OCI-LY1 (cell line): ENCODE measurements around the gene ADGRD2.

Experiments
- H2AFZ ChIP-seq: fragments of 200-600 bp; sonication (generic), shearing (Covaris generic); 2 replicates; pipeline ENCODE4 v1.6.0; 2014; ENCODE audit warnings: antibody characterized with exemption, mild to moderate bottlenecking, low read length
- H3F3A ChIP-seq: fragments of 200-600 bp; sonication (generic), shearing (Covaris generic); 2 replicates; pipeline ENCODE4 v1.6.0; 2014; ENCODE audit warnings: mild to moderate bottlenecking, antibody characterized with exemption, low read length, moderate library complexity; ENCODE audit not compliant: insufficient read depth
- H3K27ac ChIP-seq: fragments of 200-600 bp; sonication (generic); 2 replicates; pipeline ENCODE4 v1.5.1; 2014; ENCODE audit warnings: low read length, mixed run types, mild to moderate bottlenecking, low read depth; ENCODE audit not compliant: poor library complexity, severe bottlenecking
- H3K27me3 ChIP-seq: fragments of 200-600 bp; sonication (generic); 2 replicates; pipeline ENCODE4 v1.6.0; 2014; ENCODE audit warnings: antibody characterized with exemption, mild to moderate bottlenecking, low read length, moderate library complexity; ENCODE audit not compliant: insufficient read depth
- H3K36me3 ChIP-seq: fragments of 200-600 bp; sonication (generic); 2 replicates; pipeline ENCODE4 v1.6.1; 2014; ENCODE audit warnings: mild to moderate bottlenecking, antibody characterized with exemption, low read length, moderate library complexity, mixed read lengths; ENCODE audit not compliant: insufficient read depth
- H3K4me1 ChIP-seq: fragments of 200-600 bp; sonication (generic); 2 replicates; pipeline ENCODE4 v1.5.1; 2014; ENCODE audit warnings: mild to moderate bottlenecking, low read length, moderate library complexity; ENCODE audit not compliant: insufficient read depth, severe bottlenecking
- H3K4me2 ChIP-seq: fragments of 200-600 bp; sonication (generic), shearing (Covaris generic); 2 replicates; pipeline ENCODE4 v1.6.1; 2014; ENCODE audit warnings: low read length
- H3K4me3 ChIP-seq: fragments of 200-600 bp; sonication (generic); 2 replicates; pipeline ENCODE4 v1.5.1; 2014; ENCODE audit warnings: low read length, low read depth, mild to moderate bottlenecking, mixed read lengths; ENCODE audit not compliant: poor library complexity, severe bottlenecking
- H3K79me2 ChIP-seq: fragments of 200-600 bp; shearing (Covaris generic); 2 replicates; pipeline ENCODE4 v1.6.1; 2016; ENCODE audit warnings: mixed run types, low read length, mixed read lengths; ENCODE audit not compliant: insufficient read depth
- H3K9ac ChIP-seq: fragments of 200-600 bp; sonication (generic), shearing (Covaris generic); 2 replicates; pipeline ENCODE4 v1.6.1; 2014; ENCODE audit warnings: mild to moderate bottlenecking, low read length, mixed read lengths
- H3K9me2 ChIP-seq: fragments of 200-600 bp; sonication (generic), shearing (Covaris generic); 2 replicates; pipeline ENCODE4 v1.6.1; 2014; ENCODE audit warnings: low read depth, mild to moderate bottlenecking, low read length, mixed read lengths
- H3K9me3 ChIP-seq: fragments of 200-600 bp; shearing (Covaris generic); 2 replicates; pipeline ENCODE4 v1.6.1; 2014; ENCODE audit warnings: low read length, mixed read lengths
- H4K20me1 ChIP-seq: fragments of 200-600 bp; sonication (generic), shearing (Covaris generic); 2 replicates; pipeline ENCODE4 v1.6.0; 2016; ENCODE audit warnings: mild to moderate bottlenecking, low read length; ENCODE audit not compliant: insufficient read depth
- CTCF ChIP-seq: fragments of 200-600 bp; sonication (generic), shearing (Covaris generic); IDR thresholded peaks from 2 replicates; pipeline ENCODE4 v1.5.1; 2017; ENCODE audit warnings: mild to moderate bottlenecking, antibody characterized with exemption, low read length, moderate library complexity, mixed read lengths
- EZH2 ChIP-seq: fragments of 200-600 bp; sonication (generic), shearing (Covaris generic); IDR thresholded peaks from 2 replicates; pipeline ENCODE4 v1.8.0; 2017; ENCODE audit warnings: borderline replicate concordance, mixed run types, mild to moderate bottlenecking, antibody characterized with exemption, low read length, moderate library complexity, mixed read lengths

ADGRD2 gene

GRCh38 chr9:124495126-124496074 lies 45.1 kb downstream of the ADGRD2 start:
- Histone ChIP-seq H3K4me2 (no peak overlapping the region), H3K27ac (no peak overlapping the region)
- TF ChIP-seq EZH2 = no peak
- TF ChIP-seq CTCF = no peak

DNA sequence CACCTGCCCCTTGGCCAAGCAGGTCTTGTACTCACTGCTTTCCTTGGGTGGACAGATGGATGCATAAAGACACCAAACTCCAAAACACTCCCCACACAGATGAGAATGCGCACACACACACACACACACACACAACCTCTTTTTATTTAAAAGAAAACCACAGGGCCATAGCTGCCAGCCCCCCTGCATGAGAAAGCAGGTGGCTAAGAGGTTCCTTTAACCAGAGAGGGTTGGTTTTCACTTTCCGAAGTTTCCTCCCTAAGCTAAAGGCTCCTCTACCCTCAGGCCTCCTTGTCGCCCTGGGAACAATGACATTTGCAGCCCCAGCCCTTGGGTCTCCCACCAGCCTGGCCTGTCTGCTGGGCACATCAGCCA lies 45.8 kb downstream of the ADGRD2 start:
- 0 out of 2 replicates have a peak, but pooled peaks cover 5% of the 10 kb centered on the region for H3K27me3 ChIP-seq
- H3K9ac ChIP-seq = no peak overlapping the region
- H3K36me3 ChIP-seq = no peaks in the 10 kb centered on the region
- H3K79me2 ChIP-seq = no peaks in the 10 kb centered on the region
- no peak overlapping the region for H3K4me2 ChIP-seq
- H3K4me1 ChIP-seq = no peaks in the 10 kb centered on the region
- H3K9me2 ChIP-seq = no peaks in the 10 kb centered on the region
- H2AFZ ChIP-seq = no peak overlapping the region
- H4K20me1 ChIP-seq = no peaks in the 10 kb centered on the region
- no peak overlapping the region for H3K4me3 ChIP-seq
- H3F3A ChIP-seq = no peaks in the 10 kb centered on the region
- no peaks in the 10 kb centered on the region for H3K9me3 ChIP-seq
- H3K27ac ChIP-seq = no peak overlapping the region
- TF ChIP-seq EZH2 = no peak
- no peak for TF ChIP-seq CTCF

More at GRCh38 chr9:124495126-124496074, 45.1 kb downstream of the ADGRD2 start:
- Histone ChIP-seq H3K9me3 (no peaks in the 10 kb centered on the region), H3F3A (no peaks in the 10 kb centered on the region), H4K20me1 (no peaks in the 10 kb centered on the region), H3K4me3 (no peak overlapping the region), H3K79me2 (no peaks in the 10 kb centered on the region), H3K9ac (no peak overlapping the region), H2AFZ (no peak overlapping the region), H3K27me3 (0 out of 2 replicates have a peak, but pooled peaks cover 5% of the 10 kb centered on the region), H3K36me3 (no peaks in the 10 kb centered on the region), H3K9me2 (no peaks in the 10 kb centered on the region), H3K4me1 (no peaks in the 10 kb centered on the region)

DNA sequence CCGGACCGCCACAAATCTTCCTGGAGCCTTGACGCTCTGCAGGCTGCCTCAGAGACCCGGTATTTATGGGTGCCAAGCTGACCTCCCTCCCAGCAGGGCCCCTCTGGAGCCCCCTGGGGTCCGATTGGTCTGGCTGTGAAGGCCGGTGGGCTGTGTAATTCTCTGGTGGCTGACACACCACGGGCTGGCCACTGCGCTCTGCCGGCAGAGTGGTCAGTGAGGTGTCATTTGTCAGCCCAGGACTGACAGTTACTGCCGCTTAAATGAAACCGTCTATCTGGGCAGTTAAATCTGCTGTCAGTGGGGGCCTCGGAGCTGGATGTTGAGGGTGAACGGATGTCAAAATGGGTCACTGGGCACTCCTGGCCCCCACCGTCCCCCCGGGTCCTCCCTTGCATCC lies 46.2 kb downstream of the ADGRD2 start:
- no peaks in the 10 kb centered on the region for H3K36me3 ChIP-seq
- no peaks in the 10 kb centered on the region for H3K9me2 ChIP-seq
- H3F3A ChIP-seq = no peaks in the 10 kb centered on the region
- H3K27ac ChIP-seq = no peak overlapping the region
- no peaks in the 10 kb centered on the region for H3K79me2 ChIP-seq
- no peaks in the 10 kb centered on the region for H3K9me3 ChIP-seq
- no peak overlapping the region for H3K4me2 ChIP-seq
- no peak overlapping the region for H2AFZ ChIP-seq
- no peak for TF ChIP-seq CTCF
- TF ChIP-seq EZH2 = no peak
- H3K4me3 ChIP-seq = no peak overlapping the region
- no peak overlapping the region for H3K9ac ChIP-seq
- no peaks in the 10 kb centered on the region for H3K4me1 ChIP-seq
- H3K27me3 ChIP-seq = 0 out of 2 replicates have a peak, but pooled peaks cover 5% of the 10 kb centered on the region
- H4K20me1 ChIP-seq = no peaks in the 10 kb centered on the region
